ENCODE measurements around the gene MS4A8.

- TF ChIP-seq EZH2 (IDR thresholded peaks at IDR 0.05) (no peak), POLR2AphosphoS5 (IDR thresholded peaks at IDR 0.05; ENCODE audit: borderline replicate concordance, low read depth, low read length) (no peak), FOXP2 (optimal IDR thresholded peaks at IDR 0.05; ENCODE audit: control extremely low read depth, extremely low read length, insufficient read depth) (no peak)
Observed at GRCh38 chr11:60765355-60765754, 65.9 kb downstream of the MS4A8 start.

All from SK-N-MC (cell line).